GM18505 (cell line): ENCODE measurements around the gene ATAD3B.
"Not testable (repeated sequence)": the region's sequence is repeated elsewhere in the genome, so short reads cannot be mapped to it uniquely, and the experiment has no call there.

Source experiments
- ATAC-seq: cut with Tn5 transposase; IDR thresholded peaks from one replicate; pipeline ENCODE4 v1.9.1; 2021; ENCODE audit not compliant: unreplicated experiment
- POLR2A ChIP-seq: IDR thresholded peaks from 4 replicates; pipeline ENCODE4 v1.6.1; 2011; ENCODE audit warnings: borderline replicate concordance; ENCODE audit not compliant: insufficient read depth, insufficient read length; ENCODE audit errors: extremely low read depth

The ATAD3B gene

DNA sequence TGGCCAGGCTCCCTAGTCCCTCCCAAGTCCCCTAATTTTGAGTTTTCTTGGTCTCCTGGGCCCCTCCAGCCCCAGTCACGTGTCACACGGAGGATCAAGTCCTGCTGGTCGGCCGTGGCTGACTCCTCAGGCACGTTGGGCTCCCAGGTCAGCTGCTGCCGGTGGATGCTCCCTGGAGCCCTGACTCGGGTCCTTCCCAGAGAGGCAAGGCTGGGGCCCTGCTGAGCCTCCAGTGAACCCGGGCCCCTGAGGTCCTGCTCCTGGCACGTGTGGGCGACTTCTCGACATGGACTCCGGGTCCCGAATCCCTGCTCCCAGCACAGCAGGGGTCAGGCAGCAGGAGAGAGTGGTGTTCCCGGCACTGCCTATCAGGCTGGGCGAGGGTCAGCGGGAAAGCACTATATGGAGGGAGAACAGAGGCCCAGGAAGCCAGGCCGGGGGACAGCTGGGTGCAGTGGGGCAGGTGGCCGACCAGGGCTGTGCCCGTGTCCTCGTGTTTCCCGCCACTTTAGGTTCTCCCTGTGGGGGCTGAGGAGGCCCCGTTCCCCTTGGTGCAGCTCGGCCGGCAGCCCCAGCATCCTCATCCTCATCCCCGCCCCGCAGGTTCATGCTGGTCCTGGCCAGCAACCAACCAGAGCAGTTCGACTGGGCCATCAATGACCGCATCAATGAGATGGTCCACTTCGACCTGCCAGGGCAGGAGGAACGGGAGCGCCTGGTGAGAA, 55.7 kb downstream of the ATAD3B start:
- ATAC-seq = no peak
- TF ChIP-seq POLR2A = no peak

GRCh38 chr1:1528301-1529267, 57.0 kb downstream of the ATAD3B start:
- TF ChIP-seq POLR2A = no peak
- ATAC-seq = no peak

DNA sequence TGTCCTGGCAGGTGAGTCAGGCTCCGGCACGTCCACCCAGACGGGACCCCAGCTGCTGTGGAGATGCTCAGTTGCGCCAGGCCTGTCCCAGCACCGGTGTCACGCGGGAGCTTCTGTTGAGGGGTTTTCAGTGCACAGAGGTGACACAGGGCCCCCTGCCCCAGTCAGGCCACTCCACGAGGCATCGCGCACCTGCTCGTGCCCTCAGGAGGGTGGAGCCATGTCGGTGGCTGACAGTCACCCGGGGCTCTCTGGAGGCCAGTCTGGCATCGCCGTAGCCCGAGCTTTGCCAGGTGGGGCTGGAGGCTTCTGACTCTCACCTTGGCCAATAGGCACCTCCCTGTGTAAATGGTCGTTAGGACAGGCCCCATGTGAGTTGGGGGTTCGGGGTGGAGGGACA, 57.8 kb downstream of the ATAD3B start:
- no peak for TF ChIP-seq POLR2A
- no peak for ATAC-seq

DNA sequence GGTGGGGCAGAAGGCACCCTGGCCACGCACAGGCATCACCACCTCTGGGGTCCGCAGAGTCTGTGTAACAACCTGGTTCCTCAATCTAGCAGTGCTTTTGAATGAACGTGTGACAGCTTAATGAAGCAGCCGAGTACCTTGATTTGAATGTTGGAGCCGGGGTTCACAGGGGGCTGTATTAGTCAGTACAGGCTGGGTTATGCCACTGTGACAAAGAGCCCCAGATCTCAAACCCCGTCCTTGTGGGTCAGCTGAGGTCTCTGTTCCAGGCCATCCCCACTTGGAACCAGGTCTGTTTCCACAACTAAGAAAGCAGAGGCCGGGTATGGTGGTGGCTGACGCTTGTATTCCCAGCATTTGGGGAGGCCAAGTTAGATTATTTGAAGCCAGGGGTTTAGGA, 58.4 kb downstream of the ATAD3B start:
- ATAC-seq = no peak
- no peak for TF ChIP-seq POLR2A

GRCh38 chr1:1531947-1532346, 60.4 kb downstream of the ATAD3B start:
- ATAC-seq = no peak
- TF ChIP-seq POLR2A = no peak

DNA sequence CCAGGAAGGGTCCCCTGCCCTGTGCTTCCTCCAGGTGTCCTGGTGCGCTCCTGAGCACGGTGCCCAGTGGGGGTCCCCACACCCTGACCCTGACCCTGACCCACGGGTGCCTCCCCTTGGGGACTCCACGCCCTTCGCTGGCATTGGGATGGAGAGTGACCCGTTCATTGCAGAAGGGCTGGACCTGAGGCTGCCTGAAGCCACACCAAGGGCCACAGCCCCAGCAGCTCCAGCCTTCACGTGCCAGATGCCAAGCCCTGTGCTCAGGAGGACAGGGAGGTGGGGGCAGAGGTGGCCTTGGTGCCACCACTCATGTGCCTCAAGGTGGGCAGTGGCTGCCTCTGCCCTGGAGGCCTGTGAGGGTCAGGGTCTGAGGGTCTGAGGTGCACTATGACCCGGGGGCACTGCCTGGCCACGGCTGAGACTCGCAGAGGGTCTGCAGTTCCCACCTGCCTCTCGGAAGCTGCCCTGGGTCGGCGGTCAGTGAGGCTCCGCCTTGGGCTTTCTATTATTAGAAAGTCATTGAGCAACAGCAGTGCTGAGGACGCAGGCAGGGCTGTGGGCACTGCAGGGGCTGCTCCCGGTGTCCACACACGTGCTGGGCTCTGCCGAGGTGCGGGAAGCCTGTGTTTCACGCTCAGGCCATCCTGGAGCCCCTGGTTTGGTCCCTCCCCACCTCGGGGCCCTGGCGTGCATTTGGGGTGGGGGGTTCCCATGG, 61.8 kb downstream of the ATAD3B start:
- not testable (repeated sequence) for ATAC-seq

GRCh38 chr1:1533894-1534291, 62.3 kb downstream of the ATAD3B start:
- ATAC-seq = not testable (repeated sequence)

DNA sequence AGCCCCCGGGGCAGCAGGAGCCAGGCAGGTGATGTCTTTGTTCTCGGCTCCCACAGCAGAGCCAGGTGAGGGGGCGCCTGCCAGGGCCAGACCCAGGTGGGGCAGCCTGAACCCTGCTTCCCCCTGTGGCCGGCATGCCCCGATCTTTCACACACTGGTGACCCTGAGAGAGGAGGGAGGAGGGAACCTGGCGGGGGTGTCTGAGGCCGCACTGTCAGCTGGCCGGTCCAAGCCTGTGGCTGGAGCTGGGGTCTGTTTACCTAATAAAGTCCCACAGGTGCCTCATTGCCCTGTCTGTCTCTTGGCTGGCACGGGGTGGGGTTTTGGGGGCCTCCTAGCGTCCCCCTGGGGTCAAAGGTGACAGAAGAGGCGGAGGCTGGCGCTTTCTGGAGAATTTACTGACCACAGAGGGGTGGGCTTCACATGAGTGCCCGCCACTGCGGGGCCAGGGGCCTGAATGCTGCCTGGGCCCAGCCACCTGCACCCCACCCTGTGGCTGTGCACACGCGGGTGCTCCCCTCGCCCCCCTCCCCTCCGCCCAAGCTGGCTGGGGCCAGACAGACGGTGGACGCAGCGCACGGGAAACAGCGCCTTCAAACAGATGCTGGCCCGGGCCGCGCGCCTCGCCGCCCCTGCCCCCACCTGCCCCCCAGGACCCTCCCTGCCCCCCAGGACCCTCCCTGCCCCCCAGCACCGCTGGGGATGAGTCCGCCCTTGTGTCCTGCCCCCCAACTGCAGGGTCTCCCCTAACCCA, 63.0 kb downstream of the ATAD3B start:
- ATAC-seq = no peak
- TF ChIP-seq POLR2A = no peak

DNA sequence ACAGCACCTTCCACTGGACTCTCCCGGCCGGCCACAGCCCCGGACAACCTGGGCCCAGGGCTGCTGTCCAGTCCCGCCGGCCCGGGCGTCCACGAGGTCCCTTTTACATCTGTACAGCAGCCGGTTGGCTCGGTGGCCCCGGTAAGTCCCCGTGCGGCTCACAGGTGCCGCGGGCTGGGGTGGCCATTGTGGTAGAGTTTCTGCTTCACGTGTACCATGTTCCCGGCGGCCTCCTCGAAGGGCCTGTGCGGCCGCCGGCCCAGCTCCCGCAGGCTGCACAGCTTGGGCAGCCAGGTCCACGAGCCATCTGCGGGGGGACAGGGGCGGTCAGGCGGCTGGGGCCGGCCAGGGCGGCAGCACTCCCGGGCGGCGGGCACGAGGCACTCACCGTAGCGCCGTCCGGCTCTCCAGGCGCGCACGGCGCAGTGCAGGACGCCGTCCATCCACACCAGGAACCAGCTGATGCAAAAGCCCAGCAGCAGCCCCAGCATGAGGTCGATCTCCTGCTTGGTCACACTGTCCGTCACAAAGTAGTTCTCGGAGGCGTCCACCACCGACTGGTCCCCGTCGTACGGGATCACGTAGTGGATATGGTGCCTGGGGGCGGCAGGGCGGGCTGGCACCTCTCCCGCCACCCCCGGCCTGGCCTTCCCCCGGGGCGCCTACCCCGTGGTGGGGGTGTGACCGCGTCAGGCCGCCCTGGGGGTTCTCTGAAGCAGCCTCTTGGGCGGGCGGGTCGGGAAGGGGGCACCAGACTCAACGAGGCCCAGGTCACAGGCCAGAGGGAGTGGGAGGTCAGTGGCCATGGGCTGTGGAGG, 63.8 kb downstream of the ATAD3B start:
- TF ChIP-seq POLR2A = no peak
- ATAC-seq = no peak

GRCh38 chr1:1536019-1536937, 64.7 kb downstream of the ATAD3B start:
- ATAC-seq = no peak
- TF ChIP-seq POLR2A = no peak

- ATAC-seq = no peak
- no peak for TF ChIP-seq POLR2A
Observed at GRCh38 chr1:1536938-1537546, 65.5 kb downstream of the ATAD3B start.
